GM12878 (cell line): ENCODE measurements around the gene NAV2. TPM values are rescaled to one million over a fixed set of nuclear protein-coding genes. Genes with fewer than 3 reads are reported as not detected.

Source experiments
- ATAC-seq: fragments of 200-7000 bp; cut with Tn5 transposase; 3 replicates; pipeline ENCODE4 v1.9.1; 2020; ENCODE audit warnings: mild to moderate bottlenecking, moderate library complexity
- BruUV-seq: library from RNA; stranded (reverse); fragments of 400-500 nt; replicated peaks from 2 replicates; lab custom pipeline; 2021; lab: Mats Ljungman, UMichigan
- CTCF ChIA-PET: fragments of 300-600 bp; sonication (Branson Sonifier 250); formaldehyde crosslinking; extraction: SDS; loops from one replicate; lab custom pipeline; 2021; ENCODE audit warnings: inconsistent platforms; lab: Yijun Ruan, JAX
- POLR2A ChIA-PET: fragments of 350-600 bp; formaldehyde crosslinking; extraction: SDS; loops from one replicate; lab custom pipeline; 2021; ENCODE audit warnings: inconsistent platforms; lab: Charles Lee
- RAD21 ChIA-PET: fragments of 300-600 bp; sonication (Branson Sonifier 250); formaldehyde crosslinking; loops from one replicate; lab custom pipeline; 2023; ENCODE audit warnings: antibody characterized with exemption; ENCODE audit not compliant: unreplicated experiment; lab: Charles Lee
- SMC1A ChIA-PET: fragments of 300-600 bp; sonication (Branson Sonifier 250); formaldehyde crosslinking; loops from one replicate; lab custom pipeline; 2023; ENCODE audit not compliant: unreplicated experiment, uncharacterized antibody; lab: Charles Lee
- DNase-seq: peaks from one replicate; pipeline ENCODE4 v3.0.0-alpha.2; 2011; ENCODE audit warnings: low read depth, low spot score
- FAIRE-seq: peaks from 3 replicates; lab custom pipeline; 2011; peaks lifted over from hg19 to GRCh38; lab: Jason Lieb, UNC
- H2AFZ ChIP-seq: 2 replicates; pipeline ENCODE4 v1.6.0; 2011; ENCODE audit warnings: low read depth, low read length, control low read depth; ENCODE audit not compliant: control insufficient read depth
- H3K27ac ChIP-seq: 2 replicates; pipeline ENCODE4 v1.5.1; 2011; ENCODE audit warnings: control low read depth; ENCODE audit not compliant: control insufficient read depth, insufficient read depth
- H3K27me3 ChIP-seq, 2 experiments: replicated peaks in 1 of 2; 2 replicates each; pipeline versions ENCODE4 v1.6.0 to v1.6.1; 2011; ENCODE audit warnings: low read length in 1 of 2; ENCODE audit not compliant: control insufficient read depth in 2 of 2, insufficient read depth in 2 of 2
- H3K36me3 ChIP-seq, 2 experiments: 2 replicates each; pipeline ENCODE4 v1.5.1; 2011; ENCODE audit warnings: low read length in 1 of 2; ENCODE audit not compliant: control insufficient read depth in 2 of 2, insufficient read depth in 2 of 2
- H3K4me1 ChIP-seq: 2 replicates; pipeline ENCODE4 v1.6.1; 2011; ENCODE audit warnings: mild to moderate bottlenecking, low read length, moderate library complexity, mixed read lengths; ENCODE audit not compliant: control insufficient read depth, insufficient read depth
- H3K4me2 ChIP-seq: 2 replicates; pipeline ENCODE4 v1.6.0; 2011; ENCODE audit warnings: control low read depth; ENCODE audit not compliant: control insufficient read depth, insufficient read depth
- H3K4me3 ChIP-seq: fragments of 200-600 bp; sonication (generic); 2 replicates; pipeline ENCODE4 v1.5.1; 2016
- H3K79me2 ChIP-seq: 2 replicates; pipeline ENCODE4 v1.6.0; 2011; ENCODE audit warnings: low read length; ENCODE audit not compliant: control insufficient read depth, insufficient read depth
- H3K9ac ChIP-seq: 2 replicates; pipeline ENCODE4 v1.8.0; 2011; ENCODE audit warnings: low read length, control low read depth, mixed read lengths; ENCODE audit not compliant: control insufficient read depth, insufficient read depth
- H3K9me3 ChIP-seq: replicated peaks from 3 replicates; pipeline ENCODE4 v1.5.1; 2011; ENCODE audit warnings: mild to moderate bottlenecking, low read length; ENCODE audit not compliant: control insufficient read depth, insufficient read depth
- H4K20me1 ChIP-seq: 2 replicates; pipeline ENCODE4 v1.6.0; 2011; ENCODE audit not compliant: control insufficient read depth, insufficient read depth
- MTA2 ChIP-seq: fragments of 450-650 bp; IDR thresholded peaks from 2 replicates; pipeline ENCODE4 v1.6.1; 2016; ENCODE audit warnings: low read depth, mild to moderate bottlenecking, moderate library complexity
- MTA3 ChIP-seq: IDR thresholded peaks from 2 replicates; pipeline ENCODE4 v1.6.1; 2012; ENCODE audit warnings: low read length, inconsistent platforms, borderline replicate concordance
- NFYB ChIP-seq: IDR thresholded peaks from 2 replicates; pipeline ENCODE4 v1.6.1; 2011; ENCODE audit warnings: low read depth, mild to moderate bottlenecking, low read length, improper control_type of control experiment, moderate library complexity; ENCODE audit not compliant: insufficient read depth
- WGBS: methylation state at CpG from one replicate; pipeline ENCODE4 v1.1.6; 2016; ENCODE audit warnings: low lambda C conversion rate; ENCODE audit not compliant: insufficient replicate concordance, insufficient coverage; ENCODE audit errors: missing lambda C conversion rate; 5-methylcytosine and 5-hydroxymethylcytosine counted together
- in situ Hi-C: fragments of 300-500 bp; cut with MboI; formaldehyde crosslinking; loops from 9 replicates; pipeline ENCODE4 v1.14.3; 2018; ENCODE audit warnings: mixed read lengths
- intact Hi-C: fragments of 100-400 bp; cut with micrococcal nuclease; formaldehyde crosslinking; loops from one replicate; pipeline ENCODE4 v1.14.2; 2022; ENCODE audit not compliant: unreplicated experiment
- polyA plus RNA-seq, 11 experiments: library from polyadenylated mRNA; depleted of rRNA in 4 of 11; unstranded in 6 of 11; stranded (reverse) in 5 of 11; fragments of >200 nt; fragmentation: Nextera tagmentation in 4 of 11; fragmentation: Illumina TruSeq in 1 of 11; extraction: Ambion mirVana in 4 of 11; extraction: Trizol in 1 of 11; gene quantifications; 1 replicate in 1 of 11; 2 replicates in 10 of 11; pipeline versions ENCODE4 v1.2.1 to v1.2.3, GENCODE V29; 2011 to 2016; ENCODE audit warnings: inconsistent platforms in 2 of 11, missing spikeins in 2 of 11, low read depth in 1 of 11
- total RNA-seq, 4 experiments: library from RNA; depleted of rRNA in 3 of 4; stranded (reverse); fragments of >200 nt in 3 of 4; fragmentation: Illumina TruSeq in 1 of 4; extraction: Trizol in 1 of 4; gene quantifications; 2 replicates each; pipeline versions ENCODE4 v1.2.1 to v1.2.3, GENCODE V29; 2013 to 2021
- TF ChIP-seq, protein P1 (sequence below): fragments of 450-650 bp; IDR thresholded peaks from 2 replicates; pipeline ENCODE4 v1.6.1; 2018; ENCODE audit warnings: mild to moderate bottlenecking, low read depth, moderate library complexity; ENCODE audit not compliant: partially characterized antibody
- TF ChIP-seq, protein P2 (sequence below): fragments of 450-650 bp; IDR thresholded peaks from 2 replicates; pipeline ENCODE4 v1.6.1; 2016; ENCODE audit warnings: mild to moderate bottlenecking

Gene NAV2
- total and polyA plus RNA-seq, 10 of the 15 experiments (the other 5 are each of a cell fraction or from before 2014, with no cell fraction given), result 0.35 to 6.1 (median 1.1) TPM

- TF ChIP-seq NFYB (no peak), MTA2 (no peak), MTA3 (no peak)
- TF ChIP-seq, protein P1, sequence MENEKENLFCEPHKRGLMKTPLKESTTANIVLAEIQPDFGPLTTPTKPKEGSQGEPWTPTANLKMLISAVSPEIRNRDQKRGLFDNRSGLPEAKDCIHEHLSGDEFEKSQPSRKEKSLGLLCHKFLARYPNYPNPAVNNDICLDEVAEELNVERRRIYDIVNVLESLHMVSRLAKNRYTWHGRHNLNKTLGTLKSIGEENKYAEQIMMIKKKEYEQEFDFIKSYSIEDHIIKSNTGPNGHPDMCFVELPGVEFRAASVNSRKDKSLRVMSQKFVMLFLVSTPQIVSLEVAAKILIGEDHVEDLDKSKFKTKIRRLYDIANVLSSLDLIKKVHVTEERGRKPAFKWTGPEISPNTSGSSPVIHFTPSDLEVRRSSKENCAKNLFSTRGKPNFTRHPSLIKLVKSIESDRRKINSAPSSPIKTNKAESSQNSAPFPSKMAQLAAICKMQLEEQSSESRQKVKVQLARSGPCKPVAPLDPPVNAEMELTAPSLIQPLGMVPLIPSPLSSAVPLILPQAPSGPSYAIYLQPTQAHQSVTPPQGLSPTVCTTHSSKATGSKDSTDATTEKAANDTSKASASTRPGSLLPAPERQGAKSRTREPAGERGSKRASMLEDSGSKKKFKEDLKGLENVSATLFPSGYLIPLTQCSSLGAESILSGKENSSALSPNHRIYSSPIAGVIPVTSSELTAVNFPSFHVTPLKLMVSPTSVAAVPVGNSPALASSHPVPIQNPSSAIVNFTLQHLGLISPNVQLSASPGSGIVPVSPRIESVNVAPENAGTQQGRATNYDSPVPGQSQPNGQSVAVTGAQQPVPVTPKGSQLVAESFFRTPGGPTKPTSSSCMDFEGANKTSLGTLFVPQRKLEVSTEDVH, result no peak
- TF ChIP-seq, protein P2, sequence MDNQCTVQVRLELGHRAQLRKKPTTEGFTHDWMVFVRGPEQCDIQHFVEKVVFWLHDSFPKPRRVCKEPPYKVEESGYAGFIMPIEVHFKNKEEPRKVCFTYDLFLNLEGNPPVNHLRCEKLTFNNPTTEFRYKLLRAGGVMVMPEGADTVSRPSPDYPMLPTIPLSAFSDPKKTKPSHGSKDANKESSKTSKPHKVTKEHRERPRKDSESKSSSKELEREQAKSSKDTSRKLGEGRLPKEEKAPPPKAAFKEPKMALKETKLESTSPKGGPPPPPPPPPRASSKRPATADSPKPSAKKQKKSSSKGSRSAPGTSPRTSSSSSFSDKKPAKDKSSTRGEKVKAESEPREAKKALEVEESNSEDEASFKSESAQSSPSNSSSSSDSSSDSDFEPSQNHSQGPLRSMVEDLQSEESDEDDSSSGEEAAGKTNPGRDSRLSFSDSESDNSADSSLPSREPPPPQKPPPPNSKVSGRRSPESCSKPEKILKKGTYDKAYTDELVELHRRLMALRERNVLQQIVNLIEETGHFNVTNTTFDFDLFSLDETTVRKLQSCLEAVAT, result no peak
- Histone ChIP-seq H3K4me3 (no peak overlapping the region), H3K9ac (no peak overlapping the region), H3K27ac (no peak overlapping the region), H3K4me2 (no peak overlapping the region), H2AFZ (no peak overlapping the region), H3K4me1 (no peaks in the 10 kb centered on the region), H3K27me3 (no peaks in the 10 kb centered on the region; a peak in 2 of 4 replicates), H3K79me2 (no peaks in the 10 kb centered on the region), H3K36me3 (no peaks in the 10 kb centered on the region), H4K20me1 (no peaks in the 10 kb centered on the region), H3K9me3 (no peaks in the 10 kb centered on the region; the same call in 2 of the 3 replicates)
- CTCF ChIA-PET, result interaction anchor here (1.1 to 1.2 kb wide), 2 partner anchors 8 to 44 kb away, joined by 3 to 4 read pairs; no protein-coding TSS in a partner anchor
- no peak for FAIRE-seq
- RAD21 ChIA-PET, result no interaction called here
- no TSS peak for BruUV-seq
- in situ Hi-C loops (no loop called here), intact Hi-C loops (loop anchor here (5.0 kb wide), 1 partner anchor 51 kb away; no protein-coding TSS in a partner anchor)
- POLR2A ChIA-PET, result no interaction called here
- no peak for ATAC-seq
- no peak for DNase-seq
- SMC1A ChIA-PET, result interaction anchor here (0.7 kb wide), 1 partner anchor 10 kb away, joined by 3 read pairs; no protein-coding TSS in a partner anchor
- 2% methylated on average over 8 of the region's 8 CpGs for WGBS
Observed at GRCh38 chr11:19698493-19699292, 13.9 kb upstream of the NAV2 start.
